ENCODE measurements around the gene PACRG. TPM values are rescaled to one million over a fixed set of nuclear protein-coding genes. Genes with fewer than 3 reads are reported as not detected.

The PACRG gene
- total RNA-seq, 1 donor = 1.4 TPM

- Histone ChIP-seq H2AFZ (ENCODE audit: low read length) (no peak overlapping the region), H3K9me3 (ENCODE audit: low read depth, low read length) (no peaks in the 10 kb centered on the region), H3K4me3 (ENCODE audit: insufficient read depth, low read length) (no peak overlapping the region), H3K36me3 (ENCODE audit: insufficient read depth, low read length) (no peaks in the 10 kb centered on the region), H3K4me2 (ENCODE audit: insufficient read depth, low read length) (no peak overlapping the region), H3K79me2 (ENCODE audit: insufficient read depth, low read length) (no peaks in the 10 kb centered on the region), H3K27ac (ENCODE audit: low read depth, low read length) (no peak overlapping the region), H4K20me1 (ENCODE audit: insufficient read depth, low read length) (no peaks in the 10 kb centered on the region), H3K27me3 (ENCODE audit: insufficient read depth, low read length) (no peaks in the 10 kb centered on the region), H3K4me1 (ENCODE audit: insufficient read depth, low read length) (no peaks in the 10 kb centered on the region)
- no peak for TF ChIP-seq CTCF (IDR thresholded peaks at IDR 0.05; ENCODE audit: extremely low read depth, low read depth, low read length)
- no peak for DNase-seq (ENCODE audit: insufficient read length, low spot score, missing footprints)
These were observed 557.9 kb downstream of the PACRG start for GRCh38 chr6:163285691-163286090.

GRCh38 chr6:163287626-163288025, 559.9 kb downstream of the PACRG start:
- no peaks in the 10 kb centered on the region for H3K27me3 ChIP-seq (ENCODE audit: insufficient read depth, low read length)
- no peaks in the 10 kb centered on the region for H3K4me1 ChIP-seq (ENCODE audit: insufficient read depth, low read length)
- no peak overlapping the region for H2AFZ ChIP-seq (ENCODE audit: low read length)
- H3K4me2 ChIP-seq (ENCODE audit: insufficient read depth, low read length) = no peak overlapping the region
- H3K36me3 ChIP-seq (ENCODE audit: insufficient read depth, low read length) = no peaks in the 10 kb centered on the region
- no peak for TF ChIP-seq CTCF (IDR thresholded peaks at IDR 0.05; ENCODE audit: extremely low read depth, low read depth, low read length)
- DNase-seq (ENCODE audit: insufficient read length, low spot score, missing footprints) = no peak
- no peaks in the 10 kb centered on the region for H4K20me1 ChIP-seq (ENCODE audit: insufficient read depth, low read length)
- no peaks in the 10 kb centered on the region for H3K9me3 ChIP-seq (ENCODE audit: low read depth, low read length)
- no peaks in the 10 kb centered on the region for H3K79me2 ChIP-seq (ENCODE audit: insufficient read depth, low read length)
- H3K4me3 ChIP-seq (ENCODE audit: insufficient read depth, low read length) = no peak overlapping the region
- no peak overlapping the region for H3K27ac ChIP-seq (ENCODE audit: low read depth, low read length)

- no peak overlapping the region for H3K4me3 ChIP-seq (ENCODE audit: insufficient read depth, low read length)
- H3K36me3 ChIP-seq (ENCODE audit: insufficient read depth, low read length) = no peaks in the 10 kb centered on the region
- H3K4me2 ChIP-seq (ENCODE audit: insufficient read depth, low read length) = no peak overlapping the region
- no peak overlapping the region for H3K27ac ChIP-seq (ENCODE audit: low read depth, low read length)
- H4K20me1 ChIP-seq (ENCODE audit: insufficient read depth, low read length) = no peaks in the 10 kb centered on the region
- H3K4me1 ChIP-seq (ENCODE audit: insufficient read depth, low read length) = no peaks in the 10 kb centered on the region
- H2AFZ ChIP-seq (ENCODE audit: low read length) = no peak overlapping the region
- TF ChIP-seq CTCF (IDR thresholded peaks at IDR 0.05; ENCODE audit: extremely low read depth, low read depth, low read length) = no peak
- no peaks in the 10 kb centered on the region for H3K79me2 ChIP-seq (ENCODE audit: insufficient read depth, low read length)
- no peak for DNase-seq (ENCODE audit: insufficient read length, low spot score, missing footprints)
- no peaks in the 10 kb centered on the region for H3K27me3 ChIP-seq (ENCODE audit: insufficient read depth, low read length)
- no peaks in the 10 kb centered on the region for H3K9me3 ChIP-seq (ENCODE audit: low read depth, low read length)
These were observed 560.3 kb downstream of the PACRG start for GRCh38 chr6:163288066-163288465.

DNA sequence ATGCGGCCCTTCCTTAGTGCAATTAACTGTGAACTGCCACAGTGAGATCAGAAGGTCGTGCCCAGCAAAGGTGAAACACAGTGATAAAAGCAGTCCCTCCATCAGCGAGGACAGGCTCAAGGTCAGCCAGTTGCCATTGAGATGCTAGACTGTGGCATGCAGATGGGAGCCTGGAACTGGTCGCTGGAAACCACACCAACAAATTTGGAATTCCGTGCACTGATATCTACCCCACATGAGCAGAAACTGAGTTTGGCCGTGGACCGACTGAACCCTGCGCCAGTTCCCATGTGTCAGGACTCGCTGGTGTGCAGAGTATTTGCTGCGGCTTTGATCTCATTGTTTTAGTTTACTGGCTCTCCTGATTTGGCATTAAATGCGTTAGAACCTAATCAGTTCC, 561.1 kb downstream of the PACRG start:
- Histone ChIP-seq H4K20me1 (ENCODE audit: insufficient read depth, low read length) (no peaks in the 10 kb centered on the region), H3K79me2 (ENCODE audit: insufficient read depth, low read length) (no peaks in the 10 kb centered on the region), H3K36me3 (ENCODE audit: insufficient read depth, low read length) (no peaks in the 10 kb centered on the region), H3K4me1 (ENCODE audit: insufficient read depth, low read length) (no peaks in the 10 kb centered on the region), H3K4me3 (ENCODE audit: insufficient read depth, low read length) (no peak overlapping the region), H3K27ac (ENCODE audit: low read depth, low read length) (no peak overlapping the region), H3K9me3 (ENCODE audit: low read depth, low read length) (no peaks in the 10 kb centered on the region), H3K27me3 (ENCODE audit: insufficient read depth, low read length) (no peaks in the 10 kb centered on the region), H3K4me2 (ENCODE audit: insufficient read depth, low read length) (no peak overlapping the region), H2AFZ (ENCODE audit: low read length) (no peak overlapping the region)
- DNase-seq (ENCODE audit: insufficient read length, low spot score, missing footprints) = no peak
- TF ChIP-seq CTCF (IDR thresholded peaks at IDR 0.05; ENCODE audit: extremely low read depth, low read depth, low read length) = no peak
